DMS 273 (cell line): Measurements from ENCODE around the gene NQO2.

Source experiments
- DNase-seq: peaks from one replicate; lab custom pipeline; 2025; ENCODE audit not compliant: unreplicated experiment; lab: John Stamatoyannopoulos, UW

NQO2 gene, protein sequence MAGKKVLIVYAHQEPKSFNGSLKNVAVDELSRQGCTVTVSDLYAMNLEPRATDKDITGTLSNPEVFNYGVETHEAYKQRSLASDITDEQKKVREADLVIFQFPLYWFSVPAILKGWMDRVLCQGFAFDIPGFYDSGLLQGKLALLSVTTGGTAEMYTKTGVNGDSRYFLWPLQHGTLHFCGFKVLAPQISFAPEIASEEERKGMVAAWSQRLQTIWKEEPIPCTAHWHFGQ

GRCh38 chr6:2999618-3000557, at the start of gene NQO2:
TSS of gene NQO2 (plus strand) at chr6:2999894. CDS start at chr6:3006553, 6,659 bp downstream.
- peak; percentile 93 for DNase-seq

GRCh38 chr6:2950713-2951112, 49.0 kb upstream of the NQO2 start:
- no peak for DNase-seq

DNA sequence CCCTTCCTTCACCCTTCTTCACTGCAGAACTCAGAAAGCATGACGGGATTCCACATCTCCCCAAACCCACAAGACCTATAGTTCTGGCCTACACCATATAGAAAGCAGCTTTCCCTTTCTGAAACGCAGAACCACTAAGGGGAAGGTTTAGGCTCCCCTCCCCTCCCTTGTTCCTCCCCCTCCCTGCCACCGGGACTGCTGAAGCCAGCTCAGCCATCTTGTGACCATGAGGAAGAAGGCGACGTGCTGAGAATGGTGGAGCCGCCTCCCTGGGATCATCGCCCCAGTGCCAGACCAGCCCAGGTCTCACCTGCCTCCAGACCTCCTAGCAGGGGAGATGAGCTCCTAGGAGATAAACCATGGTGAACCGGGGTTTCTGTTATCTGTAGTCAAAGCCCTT, 48.0 kb upstream of the NQO2 start:
- DNase-seq: no peak

DNA sequence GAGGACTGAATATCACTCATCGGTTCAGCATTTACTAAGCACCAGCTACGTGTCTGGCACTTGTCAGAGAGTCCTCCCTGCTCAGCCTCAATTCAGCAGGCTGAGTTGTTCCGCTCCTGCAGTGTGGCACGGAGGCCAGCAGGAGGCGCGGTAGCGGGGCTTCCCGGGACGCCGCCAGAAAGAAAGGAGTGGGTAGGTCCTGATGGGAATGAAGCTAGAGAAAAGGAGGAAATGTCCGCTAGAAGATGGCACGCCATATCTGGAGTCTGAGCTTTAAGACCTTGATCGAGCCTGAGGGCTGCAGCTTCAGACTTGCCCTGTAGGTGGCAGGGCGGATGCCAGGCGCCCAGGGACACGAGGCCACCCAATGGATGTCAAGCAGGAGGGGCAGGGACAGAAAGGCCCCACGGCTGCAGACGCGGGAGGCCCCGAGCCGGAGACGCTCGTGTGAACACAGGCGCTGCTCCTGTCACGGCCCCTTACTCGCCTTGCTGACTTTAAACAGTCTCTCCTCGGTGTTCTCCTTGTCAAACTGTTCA, 47.1 kb upstream of the NQO2 start:
- DNase-seq: peak; percentile 39

GRCh38 chr6:2953098-2953497, 46.6 kb upstream of the NQO2 start:
- no peak for DNase-seq

DNA sequence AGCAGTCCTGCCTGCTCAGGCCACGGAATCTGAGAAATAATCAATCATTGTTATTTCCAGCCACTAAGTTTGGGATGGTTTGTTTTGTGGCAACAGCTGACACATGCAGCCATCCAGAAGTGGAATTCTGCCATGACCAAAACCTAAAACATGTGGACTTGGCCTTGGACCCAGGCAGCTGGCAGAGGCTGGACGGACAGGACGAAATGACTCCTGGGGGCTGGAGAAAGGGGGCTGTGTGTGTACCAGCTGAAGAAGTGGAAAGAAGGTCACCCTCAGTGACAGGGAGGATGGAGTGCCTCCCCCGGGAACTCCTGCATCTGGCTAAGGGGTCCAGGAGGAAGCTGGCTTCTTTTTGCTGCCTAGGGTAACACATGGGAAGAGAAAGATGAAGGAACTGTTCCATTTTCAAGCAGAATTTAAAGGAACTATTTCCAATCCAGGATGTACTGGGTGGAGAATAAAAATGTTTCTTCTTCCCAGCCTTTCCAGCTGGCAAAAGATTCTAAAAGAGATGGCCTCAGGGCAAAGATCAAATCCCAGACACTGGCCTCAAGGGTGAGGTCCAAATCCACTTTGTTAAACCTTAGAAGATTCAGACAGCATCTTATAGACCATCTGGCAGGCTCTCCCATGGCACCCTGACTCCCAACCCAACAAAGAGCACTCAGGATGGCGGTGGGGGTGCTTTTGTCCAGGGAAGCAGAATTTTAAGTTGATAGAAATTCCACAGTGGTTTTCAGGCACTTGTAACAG, 42.6 kb upstream of the NQO2 start:
- DNase-seq: no peak

DNA sequence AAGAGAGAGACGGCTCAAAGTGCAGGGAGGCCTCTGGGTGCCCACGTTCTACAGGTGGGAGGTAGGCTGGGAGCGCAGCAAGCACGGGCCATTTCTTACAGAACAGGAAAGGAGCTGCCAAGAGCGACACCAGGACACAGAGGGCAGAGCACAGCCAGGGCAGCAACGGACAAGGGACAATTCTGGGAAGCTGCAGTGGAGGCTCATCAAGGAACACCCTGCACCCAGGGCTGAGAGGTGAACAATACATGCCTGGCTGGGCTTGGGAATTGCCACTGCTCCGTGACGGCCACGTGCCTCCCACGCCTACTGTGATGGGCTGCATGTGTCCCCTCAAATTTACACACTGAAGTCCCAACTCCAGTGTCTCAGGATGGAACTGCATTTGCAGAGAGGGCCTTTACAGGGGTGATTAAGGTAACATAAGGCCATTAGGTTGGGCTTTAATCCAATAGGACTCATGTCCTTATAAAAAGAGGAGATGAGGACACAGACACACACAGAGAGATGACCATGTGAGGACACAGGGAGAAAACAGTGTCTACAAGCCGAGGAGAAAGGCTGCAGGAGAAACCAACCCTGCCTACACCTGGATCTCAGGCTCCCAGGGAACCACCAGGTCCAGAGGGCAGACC, 41.9 kb upstream of the NQO2 start:
- DNase-seq: no peak

GRCh38 chr6:2958331-2958711, 41.4 kb upstream of the NQO2 start:
- no peak for DNase-seq

GRCh38 chr6:2958776-2959175, 40.9 kb upstream of the NQO2 start:
- DNase-seq: no peak

DNA sequence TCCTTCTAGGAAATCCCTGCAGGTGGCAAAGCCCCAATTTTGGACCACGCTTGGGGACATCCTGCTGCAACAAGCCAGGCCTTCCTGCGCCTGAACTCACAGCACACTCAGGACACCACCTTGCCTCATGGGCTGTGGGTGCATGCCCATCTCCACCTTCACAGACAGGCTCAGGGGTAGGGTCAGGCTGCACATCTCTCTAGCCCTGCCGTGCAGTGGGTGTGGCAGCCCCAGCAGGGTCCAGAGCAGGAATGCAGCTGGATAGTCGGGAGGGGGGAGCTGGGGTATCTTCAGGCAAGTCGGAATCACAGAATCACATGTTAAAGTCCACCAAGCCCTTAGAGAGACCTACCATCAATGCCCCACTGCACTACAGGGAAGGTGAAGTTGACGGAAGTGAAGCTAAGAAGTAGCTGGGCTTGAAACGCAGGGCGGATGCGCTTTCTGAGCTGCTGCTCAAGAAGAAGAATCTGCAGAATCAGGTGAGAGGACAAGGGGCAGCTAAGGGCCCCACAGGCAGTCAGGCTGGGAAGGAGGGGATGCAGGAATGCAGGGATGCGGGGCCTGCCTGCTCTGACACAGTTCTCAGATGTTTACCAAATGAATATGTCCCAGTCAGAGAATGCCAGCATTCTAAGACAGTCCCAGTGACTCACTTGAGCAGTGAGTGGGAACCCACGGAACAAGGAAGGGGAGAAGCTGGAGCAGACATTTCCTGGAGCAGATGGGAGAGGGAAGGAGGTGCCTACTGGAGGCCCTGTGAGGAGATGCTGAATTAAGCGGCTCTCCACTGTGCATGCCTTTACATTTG, 39.6 kb upstream of the NQO2 start:
- DNase-seq: no peak

DNA sequence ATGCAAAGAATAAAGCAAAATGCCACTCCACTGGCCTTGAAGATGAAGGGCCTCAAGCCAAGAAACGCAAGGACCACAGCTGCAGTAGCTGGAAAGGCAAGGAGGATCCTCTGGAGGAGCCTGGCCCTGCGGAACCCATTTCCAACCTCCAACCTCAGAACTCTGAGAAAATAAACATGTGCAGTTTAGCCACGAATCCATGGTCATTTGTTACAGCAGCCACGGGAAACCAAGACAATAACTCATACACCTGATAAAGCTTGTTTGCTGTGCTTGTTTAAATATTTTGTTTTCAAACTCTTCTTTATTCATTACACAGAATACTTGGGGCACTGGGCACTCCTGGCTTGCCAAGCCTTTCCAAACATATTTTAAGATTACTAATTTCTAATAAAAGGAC, 38.8 kb upstream of the NQO2 start:
- DNase-seq: no peak

- DNase-seq: no peak
Observed at GRCh38 chr6:2961506-2961905, 38.2 kb upstream of the NQO2 start.

GRCh38 chr6:2962004-2962403, 37.7 kb upstream of the NQO2 start:
- DNase-seq: no peak

GRCh38 chr6:2962636-2963035, 37.1 kb upstream of the NQO2 start:
- DNase-seq: no peak

- no peak for DNase-seq
Observed at GRCh38 chr6:2963756-2964155, 35.9 kb upstream of the NQO2 start.

DNA sequence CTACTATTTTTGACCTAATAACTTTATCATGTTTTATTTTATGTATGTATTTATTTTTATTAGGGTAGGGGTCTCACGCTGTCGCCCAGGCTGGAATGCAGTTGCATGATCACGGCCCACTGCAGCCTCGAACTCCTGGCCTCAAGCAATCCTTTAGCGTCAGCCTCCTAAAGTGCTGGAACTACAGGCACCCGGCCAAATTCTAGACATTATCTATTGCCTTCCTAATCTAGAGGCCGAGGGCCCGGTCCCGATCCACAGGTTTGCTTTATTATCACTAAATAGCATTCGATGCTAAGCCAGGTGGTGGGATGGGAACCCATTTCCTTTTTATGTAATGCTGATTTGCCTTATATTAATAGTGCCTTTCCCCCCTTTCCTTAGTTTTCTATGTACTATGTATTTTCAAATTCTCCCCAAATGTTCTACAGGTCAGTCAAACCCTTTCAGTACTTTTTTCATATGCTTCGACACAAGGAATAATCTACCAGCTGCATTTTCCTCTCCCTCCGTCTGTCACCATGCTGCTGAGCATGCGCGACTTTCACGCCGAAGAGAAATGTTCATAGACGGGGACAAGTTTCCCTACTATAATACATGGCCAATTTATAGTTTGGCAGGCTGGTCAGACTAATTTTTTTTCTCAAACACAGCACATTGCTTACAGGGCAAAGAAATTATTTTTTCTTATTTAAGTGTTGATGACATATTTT, 34.7 kb upstream of the NQO2 start:
- no peak for DNase-seq

GRCh38 chr6:2966347-2966746, 33.3 kb upstream of the NQO2 start:
- no peak for DNase-seq

DNA sequence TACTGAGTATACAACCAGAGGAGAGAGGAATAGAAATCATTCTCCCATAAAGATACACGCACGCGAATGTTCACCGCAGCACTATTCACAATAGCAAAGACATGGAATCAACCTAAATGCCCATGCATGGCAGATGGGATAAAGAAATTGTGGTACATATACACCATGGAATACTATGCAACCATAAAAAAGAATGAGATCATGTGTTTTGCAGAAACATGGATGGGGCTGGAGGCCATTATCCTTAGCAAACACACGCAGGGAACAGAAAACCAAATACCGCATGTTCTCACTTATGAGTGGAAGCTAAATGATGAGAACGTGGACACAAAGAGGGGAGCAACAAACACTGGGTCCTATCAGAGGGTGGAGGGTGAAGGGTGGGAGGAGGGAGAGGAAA, 31.8 kb upstream of the NQO2 start:
- no peak for DNase-seq

GRCh38 chr6:2968600-2969135, 31.0 kb upstream of the NQO2 start:
- no peak for DNase-seq
